A673 (cell line): Measurements from ENCODE around the gene PTPN1. TPM values are rescaled to one million over a fixed set of nuclear protein-coding genes. Genes with fewer than 3 reads are reported as not detected.
A peak's percentile ranks its signal among the peaks of the same experiment; 100 is the strongest.

Experiments
- BruUV-seq: library from RNA; stranded (reverse); fragments of 400-500 nt; replicated peaks from 2 replicates; lab custom pipeline; 2021; lab: Mats Ljungman, UMichigan
- CTCF ChIA-PET: fragments of 300-600 bp; sonication (Branson Sonifier 250); formaldehyde crosslinking; loops from one replicate; lab custom pipeline; 2022; ENCODE audit warnings: antibody characterized with exemption; lab: Charles Lee
- POLR2A ChIA-PET: fragments of 300-600 bp; sonication (Branson Sonifier 250); formaldehyde crosslinking; loops from one replicate; lab custom pipeline; 2022; ENCODE audit warnings: antibody characterized with exemption; ENCODE audit not compliant: low non-redundant PET; lab: Charles Lee
- DNase-seq: peaks from one replicate; pipeline ENCODE4 v3.0.0-alpha.2; 2015; ENCODE audit warnings: low spot score
- H3K27ac ChIP-seq: fragments of 200-600 bp; sonication (generic); 2 replicates; pipeline ENCODE4 v1.5.1; 2016; ENCODE audit warnings: mixed run types, low read depth, mild to moderate bottlenecking, mixed read lengths, antibody characterized with exemption, low read length; ENCODE audit not compliant: poor library complexity, severe bottlenecking
- H3K27me3 ChIP-seq: fragments of 200-600 bp; sonication (generic); replicated peaks from 2 replicates; pipeline ENCODE4 v1.6.1; 2017; ENCODE audit warnings: mixed run types, low read depth, mild to moderate bottlenecking, mixed read lengths, antibody characterized with exemption, low read length; ENCODE audit not compliant: insufficient read depth, poor library complexity
- H3K36me3 ChIP-seq: fragments of 200-600 bp; sonication (generic); 2 replicates; pipeline ENCODE4 v1.6.1; 2016; ENCODE audit warnings: mixed run types, mild to moderate bottlenecking, mixed read lengths, antibody characterized with exemption, low read length; ENCODE audit not compliant: insufficient read depth, poor library complexity, severe bottlenecking
- H3K4me1 ChIP-seq: fragments of 200-600 bp; sonication (generic); 2 replicates; pipeline ENCODE4 v1.6.1; 2017; ENCODE audit warnings: mixed run types, mild to moderate bottlenecking, mixed read lengths, antibody characterized with exemption, low read length; ENCODE audit not compliant: insufficient read depth, poor library complexity, severe bottlenecking
- H3K4me3 ChIP-seq: fragments of 200-600 bp; sonication (generic); 2 replicates; pipeline ENCODE4 v1.5.1; 2016; ENCODE audit warnings: low read depth, mixed run types, mild to moderate bottlenecking, mixed read lengths, low read length; ENCODE audit not compliant: poor library complexity, severe bottlenecking
- H3K9me3 ChIP-seq: fragments of 200-600 bp; sonication (generic); 2 replicates; pipeline ENCODE4 v1.6.1; 2016; ENCODE audit warnings: mixed run types, low read depth, mild to moderate bottlenecking, mixed read lengths, antibody characterized with exemption, low read length; ENCODE audit not compliant: poor library complexity, severe bottlenecking
- EZH2 ChIP-seq: fragments of 200-600 bp; sonication (generic); IDR thresholded peaks from 2 replicates; pipeline ENCODE4 v1.6.1; 2017; ENCODE audit warnings: borderline replicate concordance, low read depth, mild to moderate bottlenecking, mixed read lengths, antibody characterized with exemption, low read length; ENCODE audit not compliant: poor library complexity, severe bottlenecking
- intact Hi-C: fragments of 100-400 bp; cut with micrococcal nuclease; formaldehyde crosslinking; loops from one replicate; pipeline ENCODE4 v1.10.0; 2022; ENCODE audit not compliant: unreplicated experiment
- total RNA-seq: library from RNA; stranded (reverse); gene quantifications from 2 replicates; pipeline ENCODE4 v1.2.3, GENCODE V29; 2021
- TF ChIP-seq, protein P1 (sequence below): fragments of 300-800, 200-600 bp; sonication (generic); conservative IDR thresholded peaks from 2 replicates; pipeline ENCODE4 v1.5.1; 2017; ENCODE audit warnings: low read depth, mild to moderate bottlenecking, antibody characterized with exemption, low read length, moderate library complexity, mixed read lengths

Gene PTPN1
- total RNA-seq, 1 experiment from 2014 or later = 47.4 TPM

DNA sequence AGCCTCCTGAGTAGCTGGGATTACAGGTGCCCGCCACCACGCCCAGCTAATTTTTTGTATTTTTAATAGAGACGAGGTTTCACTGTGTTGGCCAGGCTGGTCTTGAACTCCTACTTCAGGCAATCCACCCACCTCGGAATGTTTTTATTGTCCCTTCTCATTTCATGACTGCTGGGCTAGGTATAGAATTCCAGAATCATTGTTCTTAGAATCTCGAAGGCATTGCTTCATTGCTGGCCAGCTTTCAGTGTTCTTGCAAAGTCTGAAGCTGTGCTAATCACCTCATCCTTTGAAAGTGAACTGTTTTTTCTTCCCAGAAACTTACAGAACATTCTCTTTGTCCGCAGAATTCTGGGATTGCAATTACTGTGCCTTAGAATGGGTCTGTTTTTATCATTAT lies 49.0 kb downstream of the PTPN1 start:
- H3K27ac ChIP-seq = no peak overlapping the region
- intact Hi-C loops = no loop called here
- no peaks in the 10 kb centered on the region for H3K27me3 ChIP-seq
- BruUV-seq = no TSS peak
- no peak overlapping the region for H3K4me3 ChIP-seq
- H3K4me1 ChIP-seq = peaks cover 31% of the 10 kb centered on the region
- H3K36me3 ChIP-seq = peaks cover 6% of the 10 kb centered on the region
- DNase-seq = no peak
- TF ChIP-seq, protein P1, sequence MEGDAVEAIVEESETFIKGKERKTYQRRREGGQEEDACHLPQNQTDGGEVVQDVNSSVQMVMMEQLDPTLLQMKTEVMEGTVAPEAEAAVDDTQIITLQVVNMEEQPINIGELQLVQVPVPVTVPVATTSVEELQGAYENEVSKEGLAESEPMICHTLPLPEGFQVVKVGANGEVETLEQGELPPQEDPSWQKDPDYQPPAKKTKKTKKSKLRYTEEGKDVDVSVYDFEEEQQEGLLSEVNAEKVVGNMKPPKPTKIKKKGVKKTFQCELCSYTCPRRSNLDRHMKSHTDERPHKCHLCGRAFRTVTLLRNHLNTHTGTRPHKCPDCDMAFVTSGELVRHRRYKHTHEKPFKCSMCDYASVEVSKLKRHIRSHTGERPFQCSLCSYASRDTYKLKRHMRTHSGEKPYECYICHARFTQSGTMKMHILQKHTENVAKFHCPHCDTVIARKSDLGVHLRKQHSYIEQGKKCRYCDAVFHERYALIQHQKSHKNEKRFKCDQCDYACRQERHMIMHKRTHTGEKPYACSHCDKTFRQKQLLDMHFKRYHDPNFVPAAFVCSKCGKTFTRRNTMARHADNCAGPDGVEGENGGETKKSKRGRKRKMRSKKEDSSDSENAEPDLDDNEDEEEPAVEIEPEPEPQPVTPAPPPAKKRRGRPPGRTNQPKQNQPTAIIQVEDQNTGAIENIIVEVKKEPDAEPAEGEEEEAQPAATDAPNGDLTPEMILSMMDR = no peak
- no peak for TF ChIP-seq EZH2
- H3K9me3 ChIP-seq = peaks cover 3% of the 10 kb centered on the region
- ChIA-PET CTCF (no interaction called here), POLR2A (interaction anchor here (0.6 kb wide), 1 partner anchor 642 kb away, joined by 3 read pairs; no protein-coding TSS in a partner anchor)

DNA sequence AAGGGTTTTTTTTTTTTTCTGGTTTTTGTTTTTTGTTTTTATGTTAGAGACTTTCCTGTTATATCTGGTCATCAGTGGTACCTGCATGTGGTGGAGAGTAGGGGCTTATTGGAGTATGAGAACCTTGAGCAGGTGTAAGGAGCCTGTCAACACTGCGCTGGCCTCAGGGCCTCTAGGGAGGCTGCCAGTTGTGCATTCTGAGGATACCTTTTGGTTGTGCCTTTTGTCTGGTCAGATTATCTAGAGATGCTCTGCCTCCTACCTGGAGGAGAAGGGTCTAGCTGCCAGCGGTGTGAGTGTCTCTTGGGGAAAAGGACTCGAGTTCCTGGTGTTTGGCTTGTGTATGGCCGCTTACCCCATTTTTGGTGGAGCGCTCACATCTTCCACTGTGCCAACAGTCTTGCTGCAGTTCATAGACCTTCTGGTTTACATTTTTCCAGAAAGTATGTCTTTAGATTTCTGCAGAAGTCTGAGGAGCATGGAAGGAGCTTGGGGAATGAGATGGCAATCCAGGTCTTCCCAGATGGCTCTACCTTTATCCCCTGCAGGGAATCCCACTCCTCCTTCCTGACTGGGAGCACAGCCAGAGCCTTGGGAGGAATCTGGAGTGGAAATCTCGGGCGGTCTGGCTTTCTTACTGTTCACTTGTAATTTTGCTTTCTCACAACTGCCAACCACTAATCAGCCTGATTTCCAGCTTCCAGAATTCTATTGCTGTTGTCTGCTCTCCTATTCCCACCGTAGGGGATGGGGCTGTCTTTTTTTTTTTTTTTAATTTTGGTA lies 49.9 kb downstream of the PTPN1 start:
- intact Hi-C loops = no loop called here
- no TSS peak for BruUV-seq
- H3K4me1 ChIP-seq = peaks cover 31% of the 10 kb centered on the region
- DNase-seq = no peak
- TF ChIP-seq, protein P1 = no peak
- no peak for TF ChIP-seq EZH2
- no peak overlapping the region for H3K4me3 ChIP-seq
- no peaks in the 10 kb centered on the region for H3K27me3 ChIP-seq
- ChIA-PET CTCF (no interaction called here), POLR2A (interaction anchor here (0.6 kb wide), 1 partner anchor 110 kb away, joined by 6 read pairs; no protein-coding TSS in a partner anchor)
- peaks cover 6% of the 10 kb centered on the region for H3K36me3 ChIP-seq
- H3K9me3 ChIP-seq = no peaks in the 10 kb centered on the region
- H3K27ac ChIP-seq = peak overlapping the region; percentile 50

DNA sequence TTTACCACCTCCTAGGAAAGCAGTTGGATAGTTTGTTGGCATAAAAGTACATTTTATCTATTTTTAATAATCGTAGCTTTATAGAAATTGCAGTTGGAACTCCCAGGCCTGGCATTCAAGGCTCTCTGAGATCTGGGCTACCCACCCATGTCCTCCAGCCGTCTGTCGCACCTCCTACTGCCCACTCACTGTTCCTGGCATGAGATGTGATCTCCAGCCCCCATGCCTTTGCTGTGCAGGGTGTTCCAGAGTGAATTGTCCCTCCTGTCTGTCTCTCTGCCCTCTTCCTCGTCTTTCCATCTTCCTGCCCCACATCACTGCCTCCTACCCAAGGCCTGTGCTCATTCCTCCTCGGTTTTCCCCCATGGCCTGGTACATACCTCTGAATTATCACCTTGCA lies 50.7 kb downstream of the PTPN1 start:
- Histone ChIP-seq H3K36me3 (peaks cover 6% of the 10 kb centered on the region), H3K27ac (peak overlapping the region; percentile 86), H3K4me3 (no peak overlapping the region), H3K4me1 (peaks cover 31% of the 10 kb centered on the region), H3K9me3 (no peaks in the 10 kb centered on the region), H3K27me3 (no peaks in the 10 kb centered on the region)
- no TSS peak for BruUV-seq
- TF ChIP-seq, protein P1 = no peak
- no peak for TF ChIP-seq EZH2
- DNase-seq = no peak
- ChIA-PET POLR2A (no interaction called here), CTCF (interaction anchor here (0.9 kb wide), 1 partner anchor 230 kb away, joined by 3 read pairs; no protein-coding TSS in a partner anchor)
- intact Hi-C loops = no loop called here
